GM18868 (cell line): ENCODE data around the gene PLCL1.
A peak's percentile ranks its signal among the peaks of the same experiment; 100 is the strongest.

Experiments used
- ATAC-seq: cut with Tn5 transposase; IDR thresholded peaks from one replicate; pipeline ENCODE4 v1.9.1; 2021; ENCODE audit warnings: mild to moderate bottlenecking, moderate library complexity; ENCODE audit not compliant: unreplicated experiment

Gene PLCL1

DNA sequence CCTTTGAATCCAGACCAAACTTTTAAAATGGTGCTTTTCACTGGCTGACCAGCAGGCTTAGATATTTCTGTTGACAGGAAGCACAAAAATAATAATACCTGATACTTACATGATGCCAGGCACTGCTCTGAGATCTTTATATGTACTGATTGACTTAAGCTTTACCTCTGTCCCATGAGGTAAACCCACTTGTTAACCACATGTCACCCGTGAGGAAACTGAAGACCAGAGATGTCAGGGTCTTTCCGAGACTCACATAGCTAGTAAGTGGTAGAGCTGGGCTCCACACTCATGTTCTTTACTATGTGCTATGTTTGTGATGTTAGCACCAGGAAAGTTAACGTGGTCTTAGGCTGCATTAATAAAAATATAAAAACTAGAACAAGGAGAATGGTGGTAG lies 297.7 kb downstream of the PLCL1 start:
- ATAC-seq = no peak

DNA sequence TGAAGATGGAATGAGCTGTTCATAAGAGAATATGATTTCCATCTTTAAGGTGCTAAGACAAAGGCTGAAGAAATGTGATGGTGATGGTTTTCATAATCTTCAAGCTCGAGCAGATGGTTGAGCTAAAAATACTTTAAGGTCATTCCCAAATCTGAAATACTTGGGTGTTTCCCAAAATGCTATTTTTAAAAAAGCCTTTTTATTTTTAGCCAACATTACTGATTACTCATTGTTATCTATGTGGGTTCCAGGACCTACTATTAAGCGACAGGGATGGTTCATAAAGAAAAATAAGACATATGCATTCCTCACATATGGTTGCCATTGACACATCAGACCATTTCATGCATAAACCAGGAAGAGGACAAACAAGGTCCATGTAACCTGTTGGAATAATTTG lies 298.5 kb downstream of the PLCL1 start:
- ATAC-seq = no peak

DNA sequence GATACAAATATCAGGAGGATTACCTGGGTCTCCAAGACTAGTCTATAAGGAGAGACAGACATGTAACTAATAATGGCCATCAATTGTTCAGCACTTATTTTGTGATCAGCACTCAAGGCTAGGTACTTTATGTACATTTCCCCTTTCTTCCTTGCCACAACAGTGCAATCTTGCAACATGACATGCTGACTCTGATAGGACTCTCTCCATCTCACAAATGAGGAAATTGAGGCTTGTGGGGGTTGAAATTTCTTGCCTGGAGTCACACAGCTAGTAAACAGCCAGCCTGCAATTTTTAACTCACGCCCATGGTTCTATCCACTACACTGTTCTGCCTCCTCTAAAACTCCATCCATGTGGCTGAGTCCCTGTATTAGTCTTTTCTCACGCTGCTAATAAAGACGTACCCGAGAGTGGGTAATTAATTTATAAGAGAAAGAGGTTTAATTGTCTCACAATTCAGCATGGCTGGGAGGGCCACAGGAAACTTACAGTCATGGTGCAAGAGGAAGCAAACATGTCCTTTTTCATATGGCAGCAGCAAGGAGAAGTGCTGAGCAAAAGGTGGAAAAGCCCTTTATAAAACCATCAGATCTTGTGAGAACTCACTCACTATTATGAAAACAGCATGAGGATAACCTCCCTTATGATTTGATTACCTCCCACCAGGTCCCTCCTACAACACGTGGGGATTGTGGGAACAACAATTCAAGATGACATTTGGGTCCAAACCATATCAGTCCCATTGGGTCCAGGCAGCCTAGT lies 302.4 kb downstream of the PLCL1 start:
- ATAC-seq = no peak

DNA sequence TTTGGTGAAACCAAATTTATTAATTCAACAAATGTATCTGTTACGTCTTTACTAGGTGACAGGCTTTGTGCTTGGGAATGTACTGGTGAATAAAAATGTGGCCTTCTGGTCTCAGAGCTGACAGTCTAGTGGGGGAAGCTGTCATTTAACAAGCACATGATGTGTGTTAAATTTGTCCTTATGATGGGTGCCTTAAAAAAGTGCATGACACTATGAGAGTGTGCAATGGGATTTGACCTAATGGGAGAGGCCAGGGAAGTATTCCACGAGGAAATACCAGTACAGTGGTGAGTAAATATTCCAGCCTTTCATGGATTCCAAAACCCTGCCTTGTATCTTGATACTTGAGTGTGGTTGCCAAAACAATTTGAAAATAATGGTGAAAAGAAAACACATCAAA lies 308.9 kb downstream of the PLCL1 start:
- no peak for ATAC-seq

DNA sequence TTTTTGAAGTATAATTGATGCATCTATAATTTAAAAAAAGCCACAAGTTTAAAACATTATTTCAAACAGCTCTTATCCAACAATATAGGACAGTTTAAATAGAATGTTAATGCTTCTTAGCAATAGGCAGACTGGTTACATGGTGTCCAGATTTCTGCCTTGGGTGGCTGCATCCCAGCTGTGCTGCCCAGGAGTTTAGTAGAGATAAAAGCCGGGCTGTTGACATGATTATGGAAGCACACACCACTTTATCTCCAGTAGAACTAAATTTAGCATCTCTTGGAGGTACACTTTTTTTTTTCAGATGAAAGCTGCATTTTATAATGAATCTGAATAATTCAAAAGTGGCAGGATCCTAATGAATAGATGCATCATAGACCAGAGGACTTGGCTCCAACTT lies 309.7 kb downstream of the PLCL1 start:
- ATAC-seq = no peak

DNA sequence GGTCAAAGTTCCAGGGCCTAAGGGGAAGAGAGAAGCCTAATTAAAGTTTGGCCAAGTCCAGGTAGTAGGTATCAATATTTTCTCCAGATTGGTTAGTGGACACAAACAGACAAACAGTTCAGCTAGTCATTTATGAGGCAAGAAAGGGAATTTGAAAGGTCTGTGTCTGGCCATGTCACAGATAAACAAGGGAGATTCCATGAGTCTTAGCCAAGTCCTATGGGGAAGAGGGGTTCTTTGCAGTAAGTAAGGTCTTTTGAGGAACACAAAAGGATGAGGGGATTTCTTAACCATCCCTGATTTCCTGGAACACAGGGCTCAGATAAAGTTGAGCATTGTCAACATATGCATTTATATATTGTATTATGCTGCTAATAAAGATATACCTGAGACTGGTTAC lies 310.8 kb downstream of the PLCL1 start:
- ATAC-seq = no peak

DNA sequence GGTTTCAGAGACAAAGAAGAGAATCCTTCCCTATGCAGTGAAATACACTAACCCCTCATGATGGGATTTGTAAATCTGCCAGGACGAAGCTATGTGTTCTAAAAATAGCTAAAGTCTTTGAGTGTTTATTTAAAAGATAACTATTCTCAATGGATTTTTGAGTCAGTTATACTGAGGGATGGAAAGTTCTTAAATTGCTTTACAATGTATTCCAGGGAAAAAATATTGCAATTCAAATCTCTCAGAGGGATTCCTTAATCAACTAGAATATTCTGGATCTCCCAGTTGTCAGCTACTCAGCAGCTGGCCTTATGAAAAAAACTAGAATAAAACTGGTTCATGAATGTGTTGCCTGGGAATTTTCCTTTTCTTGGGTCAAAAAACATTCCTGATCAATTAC lies 312.4 kb downstream of the PLCL1 start:
- ATAC-seq = no peak

DNA sequence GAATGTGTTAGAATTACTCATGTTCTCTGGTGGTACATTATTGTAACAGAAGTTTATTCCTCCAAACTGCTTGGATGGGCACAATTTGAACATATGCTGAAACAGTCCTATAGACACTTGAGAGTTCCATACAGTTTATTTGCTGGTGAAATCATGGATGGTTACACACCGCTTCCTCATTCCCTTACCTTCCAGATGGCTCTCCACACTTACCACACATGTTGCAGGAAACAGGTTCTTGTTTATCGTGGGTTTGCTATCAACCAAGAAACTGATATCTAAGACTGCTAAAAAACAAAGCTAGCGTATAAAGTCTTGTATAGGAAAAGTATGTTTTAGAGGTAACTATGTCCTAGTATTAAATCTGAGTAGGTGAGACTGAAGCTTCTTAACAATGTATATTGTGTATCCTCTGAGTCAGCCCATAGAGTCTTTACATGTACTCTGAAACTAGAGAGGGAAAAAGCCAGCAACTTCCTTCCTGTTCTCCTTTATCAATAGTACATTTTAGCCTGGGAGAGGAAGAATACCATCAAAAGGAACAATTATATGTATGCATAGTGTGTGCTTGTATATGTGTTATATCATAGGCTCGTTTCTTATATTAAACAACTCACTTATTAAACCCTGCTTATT lies 313.1 kb downstream of the PLCL1 start:
- ATAC-seq = no peak

DNA sequence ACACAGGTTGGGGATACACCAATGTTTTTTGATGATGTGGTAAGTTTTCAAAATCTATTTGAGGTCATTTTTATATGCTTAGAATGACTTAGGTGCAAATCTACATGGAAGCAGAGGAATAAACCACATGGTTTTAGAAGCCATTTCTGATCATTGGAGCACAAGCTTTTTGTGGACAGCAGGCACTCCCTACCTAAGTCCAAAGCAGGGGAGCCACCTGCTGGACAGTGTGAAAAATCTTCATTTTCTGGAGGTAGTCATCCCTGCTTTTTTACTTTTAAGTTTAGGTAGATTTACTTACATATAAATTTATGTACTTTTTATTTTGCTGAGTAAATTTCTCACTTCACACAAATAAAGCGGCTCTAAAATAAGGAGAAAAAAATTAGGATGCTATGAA lies 323.2 kb downstream of the PLCL1 start:
- peak; percentile 81 for ATAC-seq

DNA sequence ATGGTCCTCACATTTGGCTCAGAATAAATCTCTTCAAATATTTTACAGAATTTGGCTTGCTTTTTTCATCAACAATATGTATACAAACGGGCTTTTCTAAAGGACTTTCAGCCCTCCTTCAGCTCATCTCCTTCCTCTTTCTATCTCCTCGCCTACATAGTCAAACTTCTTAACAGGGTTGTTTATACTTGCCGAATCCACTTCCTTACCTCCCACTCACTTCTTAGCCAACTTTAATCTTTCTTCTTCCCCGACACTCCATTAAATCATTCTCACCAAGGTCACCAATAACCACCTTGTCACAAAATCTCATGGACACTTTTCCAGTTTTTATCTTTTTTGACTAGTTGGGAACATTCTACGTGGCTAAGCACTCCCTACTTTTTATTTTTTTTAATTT lies 325.2 kb downstream of the PLCL1 start:
- ATAC-seq = no peak

DNA sequence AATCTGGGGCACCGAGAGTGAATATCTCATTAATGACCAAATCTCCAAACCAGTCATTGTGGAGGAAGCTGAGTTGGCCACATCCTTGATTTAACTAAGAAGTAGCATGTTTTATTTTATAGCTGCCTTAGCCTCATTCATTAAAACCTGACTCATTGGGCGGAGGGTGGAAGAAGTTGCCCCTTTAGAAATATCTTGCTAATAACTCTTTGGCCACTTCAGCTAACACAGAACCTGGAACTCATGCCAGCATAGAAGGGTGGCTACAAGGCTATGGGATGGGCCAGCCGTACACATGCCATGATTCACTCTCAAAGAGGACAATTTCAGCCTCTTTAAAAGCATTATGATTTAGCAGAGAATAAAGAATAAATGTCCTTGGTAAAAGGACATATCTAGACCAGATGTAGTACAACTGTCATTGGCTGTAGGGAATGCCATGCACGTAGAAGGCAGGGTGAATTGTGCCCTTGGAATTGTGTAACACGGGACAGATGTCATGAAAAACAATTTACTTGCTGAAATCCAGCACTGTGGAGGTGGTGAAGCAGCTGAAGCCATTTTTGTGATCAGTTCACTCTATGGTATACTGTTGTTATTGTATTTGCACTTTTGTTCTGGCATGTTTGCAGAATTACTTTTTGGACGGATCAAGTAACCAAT lies 330.0 kb downstream of the PLCL1 start:
- no peak for ATAC-seq

DNA sequence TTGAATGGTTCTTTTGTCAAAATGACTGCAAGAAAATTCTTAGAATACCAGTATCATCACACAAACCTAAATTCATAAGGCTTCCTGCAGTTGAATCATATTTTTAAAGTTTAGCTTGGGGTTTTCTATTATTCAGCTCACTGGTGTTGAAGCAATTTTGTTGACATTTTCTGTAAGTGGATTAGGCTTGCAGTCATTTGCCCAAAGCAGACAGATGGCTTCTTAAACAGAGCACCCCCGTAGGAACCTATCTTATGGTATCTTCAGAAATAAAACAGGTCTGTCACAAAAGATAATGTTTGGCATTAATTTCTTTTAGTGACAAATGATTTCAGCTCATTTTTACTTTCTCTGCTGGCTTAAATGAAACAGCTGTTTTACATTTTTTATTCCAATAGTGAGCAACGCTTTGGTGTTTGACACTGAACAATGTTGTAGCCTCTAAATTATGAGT lies 331.1 kb downstream of the PLCL1 start:
- no peak for ATAC-seq

DNA sequence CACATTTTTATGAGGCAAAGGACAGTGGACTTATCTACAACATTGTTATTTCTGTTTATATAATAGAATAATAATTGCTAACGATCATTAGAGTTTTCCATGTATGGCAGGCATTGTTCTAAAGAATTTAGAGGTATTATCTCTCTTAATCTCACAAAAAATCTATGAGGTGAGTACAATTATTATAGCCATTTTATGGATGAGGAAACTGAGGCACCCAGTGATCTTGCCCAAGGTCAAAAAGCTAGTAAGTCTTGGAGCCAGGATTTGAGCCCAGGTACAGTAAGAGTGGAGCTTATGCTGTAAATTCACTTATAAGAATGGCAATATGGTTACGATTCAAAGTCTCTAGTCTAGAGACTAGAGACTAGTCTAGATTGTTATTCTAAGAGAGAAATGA lies 331.7 kb downstream of the PLCL1 start:
- no peak for ATAC-seq

DNA sequence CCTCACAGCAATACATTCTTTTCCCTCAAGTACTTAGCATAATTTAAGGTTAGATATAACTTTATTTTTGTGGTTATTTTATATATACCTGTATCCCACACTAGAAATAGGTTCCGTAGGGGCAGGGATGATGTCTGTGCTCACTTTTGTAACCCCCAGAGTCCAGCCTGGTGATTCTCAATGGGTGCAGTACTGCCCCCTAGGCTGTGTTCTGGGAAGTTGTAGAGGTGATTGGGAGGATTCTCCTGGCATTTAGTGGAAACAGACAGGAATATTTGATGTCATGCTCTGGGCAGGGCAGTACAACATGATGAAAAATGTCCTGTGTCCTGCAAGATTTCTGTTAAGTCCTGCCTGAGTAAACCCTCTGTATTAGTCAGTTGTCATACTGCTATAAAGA lies 333.3 kb downstream of the PLCL1 start:
- no peak for ATAC-seq

DNA sequence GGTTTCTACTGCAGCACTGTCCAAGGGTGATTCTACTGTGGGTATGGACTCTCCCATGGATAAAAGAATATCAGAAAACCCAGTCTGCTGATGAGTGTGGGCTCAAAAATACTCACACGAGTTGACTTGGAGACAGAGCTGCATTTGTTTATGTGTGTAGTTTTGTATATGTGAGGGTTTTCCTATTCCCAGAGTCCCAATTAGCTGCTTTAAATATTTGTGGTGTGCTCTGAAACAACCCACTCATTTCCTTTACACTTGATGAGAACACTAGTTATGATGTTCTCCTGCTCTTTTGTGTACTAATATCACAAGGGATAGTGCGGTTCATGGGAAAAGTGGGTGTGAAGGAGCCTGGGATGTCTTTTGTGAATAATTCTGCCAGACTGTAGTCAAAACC lies 337.3 kb downstream of the PLCL1 start:
- no peak for ATAC-seq

DNA sequence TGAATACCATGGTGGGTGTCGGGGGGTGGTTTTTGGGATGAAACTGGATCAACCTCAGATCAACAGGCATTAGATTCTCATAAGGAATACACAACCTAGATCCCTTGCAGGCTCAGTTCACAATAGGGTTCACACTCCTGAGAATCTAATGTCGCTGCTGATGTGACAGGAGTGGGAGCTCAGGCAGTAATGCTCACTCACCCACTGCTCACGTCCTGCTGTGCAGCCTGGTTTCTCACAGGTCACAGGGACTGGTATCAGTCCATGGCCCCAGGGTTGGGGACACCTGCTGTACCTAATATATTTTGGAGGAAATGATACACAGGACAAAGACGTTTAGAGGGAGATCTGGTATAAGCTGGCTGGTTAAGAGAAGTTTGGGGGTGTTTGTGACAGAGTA lies 338.8 kb downstream of the PLCL1 start:
- ATAC-seq = no peak

DNA sequence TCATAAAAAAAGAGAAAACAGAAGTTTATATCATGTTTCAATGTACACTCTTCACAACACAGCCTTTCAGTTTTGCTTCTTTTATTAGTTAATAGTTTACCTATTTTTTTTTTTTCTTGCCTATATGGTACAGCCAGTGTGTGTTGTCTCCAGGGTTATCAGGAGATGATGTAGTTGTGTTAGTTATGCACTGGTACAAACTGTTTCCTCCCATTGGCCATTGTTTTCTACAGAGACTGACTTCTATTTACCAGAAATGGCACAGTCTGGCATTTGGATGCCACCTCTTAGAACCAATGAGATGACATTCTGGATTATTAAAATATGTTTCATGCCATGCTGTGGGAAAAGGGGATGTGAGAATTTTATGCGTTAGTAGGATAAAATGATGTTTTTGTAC lies 339.4 kb downstream of the PLCL1 start:
- ATAC-seq = no peak

DNA sequence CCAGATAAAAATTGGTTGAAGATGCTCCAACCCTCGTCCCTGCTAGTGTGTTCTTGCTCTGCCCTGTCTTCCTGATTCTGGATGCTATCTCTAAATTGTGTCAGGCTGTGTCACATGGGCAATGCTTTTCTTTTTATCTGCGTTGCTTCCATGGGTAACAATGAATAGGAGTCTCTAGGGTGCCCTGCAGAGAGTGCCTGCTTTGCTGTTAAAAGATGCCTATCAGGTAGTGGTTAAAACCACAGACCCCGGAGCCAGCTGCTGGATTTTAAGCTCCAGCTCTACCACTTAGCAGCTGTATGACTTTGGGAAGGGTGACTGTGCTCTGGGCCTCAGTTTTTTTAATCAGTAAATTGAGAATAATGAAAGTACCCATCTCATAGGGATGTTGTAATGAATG lies 340.3 kb downstream of the PLCL1 start:
- ATAC-seq = no peak

DNA sequence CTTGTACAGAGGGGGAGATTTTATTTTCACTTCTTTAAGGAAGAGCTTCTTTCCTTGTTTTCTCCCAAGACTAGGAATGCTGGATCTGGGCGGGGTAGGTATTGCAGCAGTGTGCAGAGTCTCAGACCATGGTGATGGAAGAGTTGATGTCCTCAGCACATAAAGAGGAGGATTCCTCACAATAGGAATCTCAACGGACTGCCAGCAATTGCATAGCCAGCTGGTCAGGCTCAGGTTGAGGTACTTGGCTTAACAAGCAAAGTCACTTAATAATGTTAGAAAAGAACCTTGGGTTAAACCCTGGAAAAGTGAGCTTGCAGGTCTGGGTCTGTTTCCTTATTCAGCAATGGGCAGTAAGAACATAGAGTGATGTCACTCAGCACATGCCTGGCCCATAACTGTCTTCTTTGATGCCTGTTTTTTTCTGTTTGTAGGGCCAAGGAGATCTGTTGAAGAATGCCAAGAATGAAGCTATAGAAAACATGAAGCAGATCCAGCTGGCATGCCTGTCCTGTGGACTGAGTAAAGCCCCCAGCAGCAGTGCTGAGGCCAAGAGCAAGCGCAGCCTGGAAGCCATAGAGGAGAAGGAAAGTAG lies 342.1 kb downstream of the PLCL1 start:
- ATAC-seq = no peak

DNA sequence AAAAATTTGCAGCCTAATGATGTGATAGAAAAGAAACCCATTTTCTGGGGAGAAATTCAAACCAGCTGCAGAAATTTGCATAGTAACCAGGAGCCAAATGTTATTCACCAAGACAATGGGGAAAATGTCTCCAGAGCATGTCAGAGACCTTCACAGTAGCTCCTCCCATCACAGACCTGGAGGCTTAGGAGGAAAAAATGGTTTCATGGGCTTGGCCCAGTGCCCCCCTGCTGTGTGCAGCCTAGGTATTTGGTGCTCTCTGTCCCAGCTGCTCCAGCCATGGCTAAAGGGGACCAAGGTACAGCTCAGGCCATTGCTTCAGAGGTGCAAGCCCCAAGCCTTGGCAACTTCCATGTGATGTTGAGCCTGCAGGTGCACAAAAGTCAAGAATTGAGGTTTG lies 352.9 kb downstream of the PLCL1 start:
- no peak for ATAC-seq

DNA sequence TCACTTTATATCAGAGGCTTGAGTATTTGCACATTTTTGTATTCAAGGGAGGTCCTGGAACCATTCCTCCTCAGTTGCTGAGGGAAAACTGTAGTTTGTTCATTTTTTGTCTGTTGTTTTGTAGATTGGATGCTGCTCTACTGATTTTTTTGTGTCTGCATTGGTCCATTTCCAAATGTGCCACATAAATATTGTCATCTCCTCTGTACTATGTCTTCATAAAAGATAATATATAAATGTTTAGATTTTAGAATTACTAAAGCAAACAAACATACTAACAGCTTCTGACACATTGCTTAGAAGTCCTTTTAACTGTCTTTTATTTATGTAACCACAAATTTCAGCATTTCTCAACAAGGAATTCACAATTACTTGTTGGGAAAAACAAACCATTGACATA lies 356.8 kb downstream of the PLCL1 start:
- no peak for ATAC-seq

DNA sequence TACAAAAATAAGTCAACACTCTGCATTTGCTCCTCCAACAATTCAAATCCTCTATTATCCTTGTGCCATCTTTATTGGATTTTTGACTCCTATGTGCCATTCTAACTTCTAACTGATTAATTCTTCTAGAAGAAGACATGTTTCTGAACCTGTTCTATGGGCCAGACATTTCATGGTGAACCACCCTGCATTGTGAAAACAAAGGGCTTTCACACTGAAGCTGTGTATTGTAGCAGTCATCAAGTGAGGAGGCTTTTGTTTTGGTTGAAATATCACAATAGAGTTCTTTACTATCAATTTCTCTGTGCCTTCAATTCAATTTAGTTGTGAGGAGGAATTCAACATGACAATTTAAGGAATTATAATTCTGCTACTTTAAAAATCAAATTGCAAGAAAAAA lies 357.9 kb downstream of the PLCL1 start:
- no peak for ATAC-seq
